Measurements from ENCODE around the gene ARMC3. TPM values are rescaled to one million over a fixed set of nuclear protein-coding genes. Genes with fewer than 3 reads are reported as not detected.
A peak's percentile ranks its signal among the peaks of the same experiment; 100 is the strongest.

The ARMC3 gene
- total RNA-seq, 1 donor from 2014 or later = 0.23 TPM

- no peak overlapping the region for H3K27ac Mint-ChIP-seq (ENCODE audit: unreplicated experiment)
- DNase-seq (ENCODE audit: low read depth) (no peak), FAIRE-seq (no peak)
Measured at GRCh38 chr10:23067337-23067736, 139.5 kb downstream of the ARMC3 start.

GRCh38 chr10:23067939-23068775 lies 140.3 kb downstream of the ARMC3 start:
- DNase-seq (ENCODE audit: low read depth) (peak; percentile 29), FAIRE-seq (no peak)
- Mint-ChIP-seq H3K4me3 (ENCODE audit: unreplicated experiment) (no peak overlapping the region), H3K4me1 (ENCODE audit: low read depth, unreplicated experiment) (no peaks in the 10 kb centered on the region), H3K9me3 (ENCODE audit: unreplicated experiment) (no peaks in the 10 kb centered on the region), H3K36me3 (ENCODE audit: low read depth, unreplicated experiment) (no peaks in the 10 kb centered on the region), H3K27me3 (ENCODE audit: low read depth, unreplicated experiment) (peaks cover 13% of the 10 kb centered on the region), H3K27ac (ENCODE audit: unreplicated experiment) (no peak overlapping the region)
- no peaks in the 10 kb centered on the region for H3K79me2 ChIP-seq (ENCODE audit: insufficient read depth, low read length)
- H4K20me1 ChIP-seq (ENCODE audit: insufficient read depth, low read length) = no peaks in the 10 kb centered on the region
- no peaks in the 10 kb centered on the region for H3K9me3 ChIP-seq (ENCODE audit: insufficient read depth, low read depth, low read length)
- peaks cover 7% of the 10 kb centered on the region for H3K4me1 ChIP-seq (ENCODE audit: insufficient read depth, low read length)
- no peak overlapping the region for H3K9ac ChIP-seq (ENCODE audit: low read length)
- TF ChIP-seq EZH2 (IDR thresholded peaks at IDR 0.05; ENCODE audit: insufficient read depth, low read length) = no peak
- peak; percentile 80 for TF ChIP-seq CTCF (IDR thresholded peaks at IDR 0.05; ENCODE audit: insufficient read depth, low read depth, low read length)
- peak overlapping the region; percentile 44 for H2AFZ ChIP-seq (ENCODE audit: low read depth, low read length)
- no peaks in the 10 kb centered on the region for H3K27me3 ChIP-seq (ENCODE audit: insufficient read depth, low read length)
- H3K4me2 ChIP-seq (ENCODE audit: low read length) = no peak overlapping the region
- H3K27ac ChIP-seq (ENCODE audit: low read depth, low read length) = no peak overlapping the region
- no peak overlapping the region for H3K4me3 ChIP-seq (ENCODE audit: insufficient read depth, low read depth, low read length)
- H3K36me3 ChIP-seq (ENCODE audit: insufficient read depth, low read length) = no peaks in the 10 kb centered on the region

More at GRCh38 chr10:23067337-23067736, 139.5 kb downstream of the ARMC3 start:
- Histone ChIP-seq H3K9me3 (ENCODE audit: insufficient read depth, low read depth, low read length) (no peaks in the 10 kb centered on the region), H3K4me3 (ENCODE audit: insufficient read depth, low read depth, low read length) (no peak overlapping the region), H3K79me2 (ENCODE audit: insufficient read depth, low read length) (no peaks in the 10 kb centered on the region), H3K9ac (ENCODE audit: low read length) (no peak overlapping the region), H3K27ac (ENCODE audit: low read depth, low read length) (no peak overlapping the region), H3K4me2 (ENCODE audit: low read length) (no peak overlapping the region), H3K36me3 (ENCODE audit: insufficient read depth, low read length) (no peaks in the 10 kb centered on the region), H3K4me1 (ENCODE audit: insufficient read depth, low read length) (peaks cover 7% of the 10 kb centered on the region), H3K27me3 (ENCODE audit: insufficient read depth, low read length) (no peaks in the 10 kb centered on the region), H2AFZ (ENCODE audit: low read depth, low read length) (no peak overlapping the region), H4K20me1 (ENCODE audit: insufficient read depth, low read length) (no peaks in the 10 kb centered on the region)
- no peak overlapping the region for H3K4me3 Mint-ChIP-seq (ENCODE audit: unreplicated experiment)
- TF ChIP-seq CTCF (IDR thresholded peaks at IDR 0.05; ENCODE audit: insufficient read depth, low read depth, low read length) = no peak
- TF ChIP-seq EZH2 (IDR thresholded peaks at IDR 0.05; ENCODE audit: insufficient read depth, low read length) = no peak
- H3K4me1 Mint-ChIP-seq (ENCODE audit: low read depth, unreplicated experiment) = no peaks in the 10 kb centered on the region
- peaks cover 13% of the 10 kb centered on the region for H3K27me3 Mint-ChIP-seq (ENCODE audit: low read depth, unreplicated experiment)
- H3K36me3 Mint-ChIP-seq (ENCODE audit: low read depth, unreplicated experiment) = no peaks in the 10 kb centered on the region
- no peaks in the 10 kb centered on the region for H3K9me3 Mint-ChIP-seq (ENCODE audit: unreplicated experiment)

Measured in astrocyte (in vitro differentiated cells and primary cell).